Measurements from ENCODE around the gene C16orf95. TPM values are rescaled to one million over a fixed set of nuclear protein-coding genes. Genes with fewer than 3 reads are reported as not detected.

The C16orf95 gene
- total and polyA plus RNA-seq, 2 of the 4 experiments (the other 2 are of a cell fraction), result 2.0 to 4.7 TPM

GRCh38 chr16:87297918-87298631, 19.1 kb downstream of the C16orf95 start:
- Histone ChIP-seq H2BK15ac (ENCODE audit: low read depth, low read length) (no peak overlapping the region), H3K4me2 (ENCODE audit: low read depth, low read length) (no peak overlapping the region), H3K27ac (ENCODE audit: insufficient read depth, low read length) (no peak overlapping the region), H2AK5ac (ENCODE audit: low read depth, low read length) (no peak overlapping the region), H3K56ac (ENCODE audit: extremely low read depth, insufficient read depth, low read length) (no peak overlapping the region), H2AFZ (replicated peaks; ENCODE audit: low read length, poor library complexity) (no peak overlapping the region), H4K91ac (ENCODE audit: insufficient read depth, low read depth, low read length) (no peak overlapping the region), H3K36me3 (ENCODE audit: control insufficient read depth, insufficient read depth, low read length) (no peaks in the 10 kb centered on the region), H3K9me1 (ENCODE audit: insufficient read depth, low read length) (no peaks in the 10 kb centered on the region), H2BK120ac (ENCODE audit: low read depth, low read length) (no peak overlapping the region), H3K9me3 (ENCODE audit: control insufficient read depth, insufficient read depth, low read length) (no peaks in the 10 kb centered on the region), H3K14ac (replicated peaks; ENCODE audit: low read depth, low read length) (no peak overlapping the region), H3K4me3 (ENCODE audit: insufficient read depth, low read depth, low read length) (no peak overlapping the region), H2AK9ac (replicated peaks; ENCODE audit: low read depth, low read length, poor library complexity) (no peak overlapping the region), H4K8ac (ENCODE audit: low read depth in 2 of 2, low read length in 2 of 2) (no peak overlapping the region), H3K4me1 (ENCODE audit: control insufficient read depth, insufficient read depth, low read length) (no peaks in the 10 kb centered on the region), H3K27me3 (ENCODE audit: control insufficient read depth, insufficient read depth, low read length) (no peaks in the 10 kb centered on the region), H3K79me1 (ENCODE audit: low read depth in 1 of 2, low read length in 2 of 2) (no peaks in the 10 kb centered on the region), H3K23ac (ENCODE audit: low read depth, low read length) (no peak overlapping the region), H4K20me1 (ENCODE audit: insufficient read depth, low read length) (no peaks in the 10 kb centered on the region), H2BK5ac (ENCODE audit: low read depth, low read length, poor library complexity, severe bottlenecking) (no peak overlapping the region), H3K18ac (ENCODE audit: low read depth, low read length) (no peak overlapping the region), H3K9ac (ENCODE audit: low read depth, low read length) (no peak overlapping the region), H2BK20ac (ENCODE audit: low read depth, low read length) (no peak overlapping the region), H3K4ac (ENCODE audit: low read depth, low read length) (no peak overlapping the region), H4K5ac (ENCODE audit: low read depth, low read length) (no peak overlapping the region)
- in situ Hi-C loops (cut with MboI; ENCODE audit: low sequenced_read_pairs), result no loop called here
- dilution Hi-C loops (cut with HindIII; ENCODE audit: low sequenced_read_pairs, unreplicated experiment), result no loop called here
- intact Hi-C loops (cut with micrococcal nuclease), result loop anchor here (1.0 kb wide), 1 partner anchor 735 kb away; no protein-coding TSS in a partner anchor
- DNase-seq, result peak; percentile 10
- ChIA-PET POLR2A (ENCODE audit: unreplicated experiment) (no interaction called here), CTCF (interaction anchor here (1.1 kb wide), 1 partner anchor 96 kb away, joined by 11 read pairs; no protein-coding TSS in a partner anchor)
- WGBS, 2 experiments (ENCODE audit: extremely low coverage in 2 of 2, insufficient read length in 1 of 2), result 23% methylated on average over 7 of the region's 15 CpGs; no CpG with 5 or more reads in 1 of the 2 experiments
- BruUV-seq (replicated peaks), result no TSS peak
- ATAC-seq (ENCODE audit: low read depth), result peak; percentile 85
- no peak for TF ChIP-seq RCOR1 (IDR thresholded peaks at IDR 0.05; ENCODE audit: insufficient replicate concordance, low read length)
- TF ChIP-seq BHLHE40 (IDR thresholded peaks at IDR 0.05; ENCODE audit: low read depth, low read length), result no peak
- peak; percentile 50; the same call in 1 of the 2 replicates for TF ChIP-seq SMC3 (IDR thresholded peaks at IDR 0.05; ENCODE audit: low read depth, low read length)
- no peak for TF ChIP-seq FOS (IDR thresholded peaks at IDR 0.05; ENCODE audit: low read depth, low read length)
- TF ChIP-seq CHD1 (IDR thresholded peaks at IDR 0.05; ENCODE audit: low read depth, low read length), result no peak
- no peak for TF ChIP-seq MXI1 (IDR thresholded peaks at IDR 0.05; ENCODE audit: borderline replicate concordance, low read depth, low read length)
- no peak for TF ChIP-seq NFE2L2 (IDR thresholded peaks at IDR 0.05; ENCODE audit: low read depth, low read length)
- TF ChIP-seq POLR2A (IDR thresholded peaks at IDR 0.05; ENCODE audit: low read depth, low read length), result no peak
- TF ChIP-seq MAZ (IDR thresholded peaks at IDR 0.05; ENCODE audit: borderline replicate concordance, low read depth, low read length), result no peak
- TF ChIP-seq RFX5 (IDR thresholded peaks at IDR 0.05; ENCODE audit: low read depth, low read length), result no peak
- no peak for TF ChIP-seq ELK1 (IDR thresholded peaks at IDR 0.05; ENCODE audit: borderline replicate concordance, low read depth, low read length)
- TF ChIP-seq RAD21 (IDR thresholded peaks at IDR 0.05; ENCODE audit: low read length), result peak; percentile 46
- no peak for TF ChIP-seq CEBPB (IDR thresholded peaks at IDR 0.05; ENCODE audit: low read depth, low read length)
- no peak for TF ChIP-seq USF2 (IDR thresholded peaks at IDR 0.05; ENCODE audit: low read depth, low read length)
- TF ChIP-seq, protein P1, sequence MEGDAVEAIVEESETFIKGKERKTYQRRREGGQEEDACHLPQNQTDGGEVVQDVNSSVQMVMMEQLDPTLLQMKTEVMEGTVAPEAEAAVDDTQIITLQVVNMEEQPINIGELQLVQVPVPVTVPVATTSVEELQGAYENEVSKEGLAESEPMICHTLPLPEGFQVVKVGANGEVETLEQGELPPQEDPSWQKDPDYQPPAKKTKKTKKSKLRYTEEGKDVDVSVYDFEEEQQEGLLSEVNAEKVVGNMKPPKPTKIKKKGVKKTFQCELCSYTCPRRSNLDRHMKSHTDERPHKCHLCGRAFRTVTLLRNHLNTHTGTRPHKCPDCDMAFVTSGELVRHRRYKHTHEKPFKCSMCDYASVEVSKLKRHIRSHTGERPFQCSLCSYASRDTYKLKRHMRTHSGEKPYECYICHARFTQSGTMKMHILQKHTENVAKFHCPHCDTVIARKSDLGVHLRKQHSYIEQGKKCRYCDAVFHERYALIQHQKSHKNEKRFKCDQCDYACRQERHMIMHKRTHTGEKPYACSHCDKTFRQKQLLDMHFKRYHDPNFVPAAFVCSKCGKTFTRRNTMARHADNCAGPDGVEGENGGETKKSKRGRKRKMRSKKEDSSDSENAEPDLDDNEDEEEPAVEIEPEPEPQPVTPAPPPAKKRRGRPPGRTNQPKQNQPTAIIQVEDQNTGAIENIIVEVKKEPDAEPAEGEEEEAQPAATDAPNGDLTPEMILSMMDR (conservative IDR thresholded peaks at IDR 0.05; ENCODE audit: low read depth, low read length), result peak; percentile 58

Measured in IMR-90 (cell line).